ENCODE data around the gene WDR5B.
"Not testable (repeated sequence)": the region's sequence is repeated elsewhere in the genome, so short reads cannot be mapped to it uniquely, and the experiment has no call there.

WDR5B gene

DNA sequence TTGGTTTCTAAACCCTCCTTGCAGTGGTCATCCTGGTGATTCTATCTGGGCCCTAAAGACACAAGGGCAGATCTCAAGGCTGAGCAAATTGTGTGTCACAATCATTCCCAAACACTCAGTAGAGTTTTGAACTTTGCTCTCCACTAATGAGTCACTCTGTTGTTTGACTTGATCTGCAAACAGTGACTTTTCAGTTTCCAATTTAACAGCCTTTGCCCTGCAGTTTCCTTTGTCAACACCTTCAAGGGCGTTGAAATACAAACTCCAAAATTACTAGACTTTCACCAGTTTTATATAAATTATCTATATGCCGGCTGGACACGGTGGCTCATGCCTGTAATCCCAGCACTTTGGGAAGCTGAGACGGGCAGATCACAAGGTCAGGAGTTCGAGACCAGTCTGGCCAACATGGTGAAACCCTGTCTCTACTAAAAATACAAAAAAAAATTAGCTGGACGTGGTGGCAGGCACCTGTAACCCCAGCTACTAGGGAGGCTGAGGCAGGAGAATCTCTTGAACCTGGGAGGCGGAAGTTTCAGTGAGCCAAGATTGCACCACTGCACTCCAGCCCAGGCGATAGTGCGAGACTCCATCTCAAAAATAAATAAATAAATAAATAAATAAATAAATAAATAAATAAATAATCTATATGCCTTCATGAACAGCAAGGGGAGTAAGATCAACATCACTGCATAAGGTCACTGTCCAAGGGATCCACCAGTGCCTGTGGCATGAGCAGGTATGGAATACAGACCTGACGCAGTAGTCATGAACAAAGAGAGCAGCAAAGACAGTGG is 50.1 kb downstream of the WDR5B start:
- not testable (repeated sequence) for DNase-seq (ENCODE audit: low spot score)

GRCh38 chr3:122365073-122365472 is 50.8 kb downstream of the WDR5B start:
- DNase-seq (ENCODE audit: low spot score), result no peak

DNA sequence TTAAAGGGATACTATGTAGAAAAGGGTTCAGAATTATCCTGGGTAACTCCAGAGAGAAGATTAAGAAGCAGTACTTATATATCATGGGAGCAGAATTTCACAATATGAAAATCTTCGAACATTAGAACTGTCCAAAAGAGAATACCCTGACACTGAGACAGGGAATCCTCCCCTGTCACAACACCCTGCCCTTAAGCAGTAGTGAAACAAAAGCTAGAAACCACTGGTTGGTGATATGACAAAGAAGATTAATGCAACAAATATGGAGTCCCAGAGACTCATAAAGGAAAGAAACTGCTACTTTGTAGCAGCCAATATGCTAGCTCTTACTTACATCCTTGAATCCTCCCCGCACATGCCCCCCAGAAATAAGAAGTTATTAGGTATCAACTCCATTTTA is 51.4 kb downstream of the WDR5B start:
- DNase-seq (ENCODE audit: low spot score), result no peak

Data from iPS-NIHi11 (cell line).